ENCODE data around the gene AAK1. TPM values are rescaled to one million over a fixed set of nuclear protein-coding genes. Genes with fewer than 3 reads are reported as not detected.

AAK1 gene
- total and polyA plus RNA-seq, 3 experiments from 2014 or later = 71.7 to 114 (median 74.0) TPM

- Histone ChIP-seq H3K9me3 (ENCODE audit: low read length) (no peaks in the 10 kb centered on the region), H3K27me3 (ENCODE audit: insufficient read depth, low read length, poor library complexity, severe bottlenecking) (no peaks in the 10 kb centered on the region), H3K36me3 (ENCODE audit: insufficient read depth, low read length) (no peaks in the 10 kb centered on the region), H3K27ac (ENCODE audit: low read depth, low read length) (no peak overlapping the region), H3K4me3 (ENCODE audit: low read length) (no peak overlapping the region), H3K4me1 (ENCODE audit: insufficient read depth, low read length) (peaks cover 84% of the 10 kb centered on the region)
- DNase-seq = no peak
- Mint-ChIP-seq H3K4me1 (peaks cover 73 to 94% (median 91%) of the 10 kb centered on the region in 3 donors), H3K27ac (peak overlapping the region; percentile 10 to 63 (median 44)), H3K9me3 (no peaks in the 10 kb centered on the region), H3K27me3 (no peaks in the 10 kb centered on the region), H3K36me3 (peaks cover 0 to 45% (median 2%) of the 10 kb centered on the region in 3 donors), H3K4me3 (peak overlapping the region in 6 of 7 donors; percentile 16 to 84 (median 36))
- POLR2A ChIA-PET = interaction anchor here (0.7 to 1.1 kb wide), 2 partner anchors 48 to 75 kb away, joined by 4 to 5 read pairs; no protein-coding TSS in a partner anchor
- CTCF ChIA-PET = interaction anchor here (1.0 to 2.2 kb wide), 5 partner anchors 13 to 31 kb away, joined by 3 to 10 read pairs (median 3); no protein-coding TSS in a partner anchor
Measured at GRCh38 chr2:69597105-69597504, 46.4 kb downstream of the AAK1 start.

DNA sequence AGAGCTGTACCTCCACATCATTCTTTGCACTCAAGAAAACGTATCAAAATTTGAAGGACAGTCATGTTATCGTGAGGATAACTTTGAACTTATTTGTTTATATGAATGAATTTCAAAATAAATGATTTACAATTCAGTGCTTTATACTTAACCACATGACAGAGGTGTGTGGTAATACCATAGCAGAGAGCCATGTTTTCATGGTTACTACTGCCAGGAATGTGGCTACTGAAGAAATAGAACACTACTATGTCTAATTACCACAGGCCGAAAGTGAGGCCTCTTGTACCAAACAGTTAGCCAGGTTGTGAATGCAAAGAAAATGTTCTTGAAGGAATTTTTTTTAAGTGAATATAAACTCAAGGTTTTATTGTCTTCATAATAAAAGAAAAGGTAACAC lies 49.2 kb downstream of the AAK1 start:
- Mint-ChIP-seq H3K27me3 (no peaks in the 10 kb centered on the region), H3K4me3 (no peak overlapping the region), H3K27ac (peak overlapping the region in 1 of 8 donors; percentile 52), H3K4me1 (peaks cover 68 to 88% (median 87%) of the 10 kb centered on the region in 3 donors), H3K36me3 (peaks cover 0 to 28% (median 2%) of the 10 kb centered on the region in 3 donors), H3K9me3 (no peaks in the 10 kb centered on the region)
- H3K27me3 ChIP-seq (ENCODE audit: insufficient read depth, low read length, poor library complexity, severe bottlenecking) = no peaks in the 10 kb centered on the region
- ChIA-PET CTCF (interaction anchor here (1.3 kb wide), 1 partner anchor 26 kb away, joined by 3 read pairs; no protein-coding TSS in a partner anchor), POLR2A (no interaction called here)
- H3K27ac ChIP-seq (ENCODE audit: low read depth, low read length) = no peak overlapping the region
- H3K9me3 ChIP-seq (ENCODE audit: low read length) = no peaks in the 10 kb centered on the region
- peaks cover 80% of the 10 kb centered on the region for H3K4me1 ChIP-seq (ENCODE audit: insufficient read depth, low read length)
- DNase-seq = no peak
- H3K36me3 ChIP-seq (ENCODE audit: insufficient read depth, low read length) = no peaks in the 10 kb centered on the region
- H3K4me3 ChIP-seq (ENCODE audit: low read length) = no peak overlapping the region

- H3K4me1 Mint-ChIP-seq = peaks cover 73 to 90% (median 88%) of the 10 kb centered on the region in 3 donors
Measured at GRCh38 chr2:69592511-69592910, 51.0 kb downstream of the AAK1 start.

DNA sequence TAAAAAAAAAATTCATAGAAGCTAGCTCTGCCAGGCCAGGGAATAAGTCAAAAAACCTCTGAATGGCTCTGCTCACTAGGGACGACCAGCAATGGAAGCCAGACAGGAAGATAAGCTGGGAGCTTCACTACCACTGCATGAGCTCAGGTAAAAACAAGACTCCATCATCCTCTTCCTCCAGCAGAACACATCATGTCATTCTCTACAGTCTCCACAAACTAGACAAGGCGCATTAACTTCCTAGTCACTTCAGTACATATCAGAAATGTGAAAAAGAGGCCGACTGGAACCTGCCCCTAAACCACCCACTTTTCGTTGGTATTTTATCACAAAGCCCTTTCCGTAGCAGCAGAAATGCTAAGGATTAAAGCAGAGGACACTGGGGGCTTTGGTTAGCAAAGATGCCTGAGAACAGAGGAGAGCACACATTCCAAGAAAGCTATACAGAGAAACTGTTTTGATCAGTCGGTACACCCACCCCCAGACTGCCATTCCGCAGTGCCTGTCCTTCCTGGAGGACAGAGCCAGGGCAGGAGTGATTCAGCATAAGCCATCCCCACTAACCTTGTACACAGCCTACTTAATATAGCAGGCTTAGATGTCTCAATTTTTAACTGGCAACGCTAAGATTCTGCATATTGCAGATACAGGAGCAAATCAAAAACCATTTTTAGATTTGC lies 53.4 kb downstream of the AAK1 start:
- no peak for DNase-seq
- Histone ChIP-seq H3K36me3 (ENCODE audit: insufficient read depth, low read length) (no peaks in the 10 kb centered on the region), H3K9me3 (ENCODE audit: low read length) (no peaks in the 10 kb centered on the region), H3K27ac (ENCODE audit: low read depth, low read length) (no peak overlapping the region), H3K4me1 (ENCODE audit: insufficient read depth, low read length) (peaks cover 77% of the 10 kb centered on the region), H3K4me3 (ENCODE audit: low read length) (no peak overlapping the region), H3K27me3 (ENCODE audit: insufficient read depth, low read length, poor library complexity, severe bottlenecking) (no peaks in the 10 kb centered on the region)
- no peaks in the 10 kb centered on the region for H3K9me3 Mint-ChIP-seq
- H3K27ac Mint-ChIP-seq = peak overlapping the region; percentile 4 to 88 (median 64)
- peak overlapping the region in 3 of 7 donors; percentile 4 to 62 (median 37) for H3K4me3 Mint-ChIP-seq
- peaks cover 74 to 88% (median 86%) of the 10 kb centered on the region in 3 donors for H3K4me1 Mint-ChIP-seq
- peaks cover 0 to 21% (median 2%) of the 10 kb centered on the region in 3 donors for H3K36me3 Mint-ChIP-seq
- no peaks in the 10 kb centered on the region for H3K27me3 Mint-ChIP-seq
- ChIA-PET CTCF (interaction anchor here (1.0 to 1.5 kb wide), 2 partner anchors 25 to 135 kb away, joined by 3 to 7 read pairs; no protein-coding TSS in a partner anchor), POLR2A (interaction anchor here (0.6 kb wide), 1 partner anchor 56 kb away, joined by 3 read pairs; no protein-coding TSS in a partner anchor)

More at GRCh38 chr2:69592511-69592910, 51.0 kb downstream of the AAK1 start:
- no peaks in the 10 kb centered on the region for H3K9me3 Mint-ChIP-seq
- no peak overlapping the region for H3K4me3 ChIP-seq (ENCODE audit: low read length)
- H3K36me3 Mint-ChIP-seq = peaks cover 0 to 27% (median 2%) of the 10 kb centered on the region in 3 donors
- H3K27ac ChIP-seq (ENCODE audit: low read depth, low read length) = no peak overlapping the region
- POLR2A ChIA-PET = no interaction called here
- CTCF ChIA-PET = no interaction called here
- no peaks in the 10 kb centered on the region for H3K27me3 Mint-ChIP-seq
- H3K27ac Mint-ChIP-seq = peak overlapping the region in 5 of 8 donors; percentile 8 to 82 (median 23)
- H3K27me3 ChIP-seq (ENCODE audit: insufficient read depth, low read length, poor library complexity, severe bottlenecking) = no peaks in the 10 kb centered on the region
- H3K36me3 ChIP-seq (ENCODE audit: insufficient read depth, low read length) = no peaks in the 10 kb centered on the region
- peak overlapping the region in 2 of 7 donors; percentile 7 to 20 for H3K4me3 Mint-ChIP-seq
- no peak for DNase-seq
- no peaks in the 10 kb centered on the region for H3K9me3 ChIP-seq (ENCODE audit: low read length)
- H3K4me1 ChIP-seq (ENCODE audit: insufficient read depth, low read length) = peaks cover 80% of the 10 kb centered on the region

DNA sequence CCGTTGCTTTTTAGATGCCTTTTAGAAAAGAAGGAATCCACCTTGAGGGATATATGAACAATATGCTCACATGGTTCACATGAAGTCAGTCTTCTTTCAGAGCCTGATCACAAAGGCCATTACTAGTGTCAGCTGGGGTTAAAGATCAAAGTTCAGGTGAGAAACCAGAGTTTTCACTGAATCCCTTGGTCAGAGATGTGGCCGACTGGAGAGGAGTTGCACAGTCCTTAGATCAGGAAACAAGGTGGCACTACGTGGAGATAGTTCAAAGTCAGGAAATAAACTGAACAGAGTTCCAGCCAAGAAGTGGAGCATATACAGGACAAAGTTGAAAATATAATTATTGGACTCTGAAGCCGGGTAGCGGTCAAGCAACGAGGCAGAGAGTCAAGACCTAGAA lies 54.6 kb downstream of the AAK1 start:
- CTCF ChIA-PET = no interaction called here
- no peak overlapping the region for H3K4me3 ChIP-seq (ENCODE audit: low read length)
- POLR2A ChIA-PET = interaction anchor here (1.0 kb wide), 1 partner anchor 111 kb away, joined by 3 read pairs; no protein-coding TSS in a partner anchor
- Mint-ChIP-seq H3K36me3 (peaks cover 0 to 18% (median 2%) of the 10 kb centered on the region in 3 donors), H3K4me1 (peaks cover 78 to 88% (median 86%) of the 10 kb centered on the region in 3 donors), H3K4me3 (peak overlapping the region in 5 of 7 donors; percentile 9 to 37 (median 14)), H3K27me3 (no peaks in the 10 kb centered on the region), H3K27ac (peak overlapping the region in 7 of 8 donors; percentile 2 to 81 (median 66)), H3K9me3 (no peaks in the 10 kb centered on the region)
- no peaks in the 10 kb centered on the region for H3K36me3 ChIP-seq (ENCODE audit: insufficient read depth, low read length)
- no peaks in the 10 kb centered on the region for H3K9me3 ChIP-seq (ENCODE audit: low read length)
- DNase-seq = no peak
- no peak overlapping the region for H3K27ac ChIP-seq (ENCODE audit: low read depth, low read length)
- H3K27me3 ChIP-seq (ENCODE audit: insufficient read depth, low read length, poor library complexity, severe bottlenecking) = no peaks in the 10 kb centered on the region
- H3K4me1 ChIP-seq (ENCODE audit: insufficient read depth, low read length) = peaks cover 77% of the 10 kb centered on the region

DNA sequence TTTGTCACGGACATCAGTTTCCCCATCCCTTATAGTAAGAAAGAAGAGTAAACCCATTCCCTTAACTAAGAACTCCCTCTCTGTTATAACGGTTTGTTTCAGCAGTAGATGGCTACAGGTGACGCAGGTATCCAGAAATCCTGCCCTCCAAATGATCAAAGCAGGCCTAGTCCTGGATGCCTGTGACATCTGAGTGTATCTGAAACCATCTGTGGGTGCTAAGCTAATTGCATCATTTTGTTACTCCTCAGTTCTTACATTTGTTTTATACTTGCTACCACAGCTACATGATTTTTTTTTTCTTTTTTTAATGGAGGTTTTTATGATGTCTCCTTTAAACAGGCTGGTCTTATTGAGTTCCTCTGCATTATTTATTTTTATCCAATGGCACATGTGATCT lies 55.1 kb downstream of the AAK1 start:
- Histone ChIP-seq H3K27ac (ENCODE audit: low read depth, low read length) (no peak overlapping the region), H3K27me3 (ENCODE audit: insufficient read depth, low read length, poor library complexity, severe bottlenecking) (no peaks in the 10 kb centered on the region), H3K4me1 (ENCODE audit: insufficient read depth, low read length) (peaks cover 79% of the 10 kb centered on the region), H3K4me3 (ENCODE audit: low read length) (no peak overlapping the region), H3K36me3 (ENCODE audit: insufficient read depth, low read length) (no peaks in the 10 kb centered on the region), H3K9me3 (ENCODE audit: low read length) (no peaks in the 10 kb centered on the region)
- Mint-ChIP-seq H3K36me3 (peaks cover 0 to 18% (median 2%) of the 10 kb centered on the region in 3 donors), H3K27me3 (no peaks in the 10 kb centered on the region), H3K9me3 (no peaks in the 10 kb centered on the region), H3K4me1 (peaks cover 79 to 88% (median 86%) of the 10 kb centered on the region in 3 donors), H3K4me3 (peak overlapping the region in 1 of 7 donors; percentile 17), H3K27ac (peak overlapping the region in 5 of 8 donors; percentile 8 to 80 (median 52))
- POLR2A ChIA-PET = interaction anchor here (1.0 kb wide), 1 partner anchor 111 kb away, joined by 3 read pairs; no protein-coding TSS in a partner anchor
- no peak for DNase-seq
- CTCF ChIA-PET = interaction anchor here (2.6 kb wide), 1 partner anchor 23 kb away, joined by 11 read pairs; no protein-coding TSS in a partner anchor

- Histone ChIP-seq H3K4me1 (ENCODE audit: insufficient read depth, low read length) (peaks cover 89% of the 10 kb centered on the region), H3K27me3 (ENCODE audit: insufficient read depth, low read length, poor library complexity, severe bottlenecking) (no peaks in the 10 kb centered on the region), H3K4me3 (ENCODE audit: low read length) (no peak overlapping the region), H3K27ac (ENCODE audit: low read depth, low read length) (no peak overlapping the region), H3K36me3 (ENCODE audit: insufficient read depth, low read length) (no peaks in the 10 kb centered on the region), H3K9me3 (ENCODE audit: low read length) (no peaks in the 10 kb centered on the region)
- Mint-ChIP-seq H3K27me3 (no peaks in the 10 kb centered on the region), H3K9me3 (no peaks in the 10 kb centered on the region), H3K27ac (peak overlapping the region; percentile 55 to 93 (median 77)), H3K36me3 (peaks cover 0 to 20% (median 2%) of the 10 kb centered on the region in 3 donors), H3K4me3 (peak overlapping the region in 1 of 7 donors; percentile 17), H3K4me1 (peaks cover 84 to 95% (median 91%) of the 10 kb centered on the region in 3 donors)
- POLR2A ChIA-PET = interaction anchor here (0.5 kb wide), 1 partner anchor 77 kb away, joined by 7 read pairs; no protein-coding TSS in a partner anchor
- CTCF ChIA-PET = interaction anchor here (1.0 to 2.6 kb wide), 2 partner anchors 21 to 128 kb away, joined by 3 to 11 read pairs; no protein-coding TSS in a partner anchor
- no peak for DNase-seq
Measured at GRCh38 chr2:69585855-69586555, 57.5 kb downstream of the AAK1 start.
